ENCODE results near the gene SNCB. TPM values are rescaled to one million over a fixed set of nuclear protein-coding genes. Genes with fewer than 3 reads are reported as not detected.
A peak's percentile ranks its signal among the peaks of the same experiment; 100 is the strongest.
"Not testable (repeated sequence)": the region's sequence is repeated elsewhere in the genome, so short reads cannot be mapped to it uniquely, and the experiment has no call there.

Gene SNCB
- total and polyA plus RNA-seq, 2 experiments from 2014 or later, result not detected

DNA sequence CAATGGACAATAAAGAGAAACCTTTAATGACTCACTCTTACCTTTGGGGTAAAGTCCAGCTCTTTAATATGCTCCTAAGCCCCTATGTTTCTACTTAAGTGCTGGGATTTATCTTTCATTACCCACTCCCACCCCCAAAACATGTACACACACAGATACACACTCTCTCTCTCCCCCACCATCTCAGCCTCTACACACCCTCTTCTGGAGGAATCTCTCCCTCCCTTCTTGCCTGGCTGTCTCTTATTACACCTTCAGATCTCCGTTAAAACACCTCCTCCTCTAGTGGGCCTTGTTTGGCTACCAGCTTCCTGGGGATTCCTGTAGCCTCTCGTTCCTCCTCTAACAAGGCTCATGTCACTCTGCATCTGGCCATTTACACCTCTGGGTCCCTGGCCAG, 27.2 kb downstream of the SNCB start:
- Histone ChIP-seq H3K36me3 (ENCODE audit: low read depth) (no peaks in the 10 kb centered on the region), H3F3A (ENCODE audit: insufficient read depth) (no peaks in the 10 kb centered on the region), H3K9ac (no peak overlapping the region), H3K27ac (no peak overlapping the region), H3K4me3 (no peak overlapping the region), H3K79me2 (ENCODE audit: insufficient read depth) (no peaks in the 10 kb centered on the region), H3K4me2 (ENCODE audit: unreplicated experiment) (no peak overlapping the region), H3K4me1 (ENCODE audit: insufficient read depth) (no peaks in the 10 kb centered on the region), H2AFZ (no peak overlapping the region), H3K27me3 (replicated peaks; ENCODE audit: insufficient read depth) (no peaks in the 10 kb centered on the region), H3K9me3 (ENCODE audit: low read depth) (no peaks in the 10 kb centered on the region), H4K20me1 (ENCODE audit: insufficient read depth) (no peaks in the 10 kb centered on the region), H3K9me2 (ENCODE audit: insufficient read depth) (no peaks in the 10 kb centered on the region)
- no peak for DNase-seq
- in situ Hi-C loops (cut with MboI), result no loop called here
- TF ChIP-seq EZH2phosphoT487 (IDR thresholded peaks at IDR 0.05; ENCODE audit: insufficient read depth, low read depth), result no peak
- no peak for TF ChIP-seq EZH2 (IDR thresholded peaks at IDR 0.05; ENCODE audit: insufficient read depth, poor library complexity, severe bottlenecking)
- WGBS, 2 experiments (ENCODE audit: low coverage in 1 of 2, low lambda C conversion rate in 2 of 2, missing lambda C conversion rate in 2 of 2), result 16 to 38% methylated on average over 2 of the region's 2 CpGs

DNA sequence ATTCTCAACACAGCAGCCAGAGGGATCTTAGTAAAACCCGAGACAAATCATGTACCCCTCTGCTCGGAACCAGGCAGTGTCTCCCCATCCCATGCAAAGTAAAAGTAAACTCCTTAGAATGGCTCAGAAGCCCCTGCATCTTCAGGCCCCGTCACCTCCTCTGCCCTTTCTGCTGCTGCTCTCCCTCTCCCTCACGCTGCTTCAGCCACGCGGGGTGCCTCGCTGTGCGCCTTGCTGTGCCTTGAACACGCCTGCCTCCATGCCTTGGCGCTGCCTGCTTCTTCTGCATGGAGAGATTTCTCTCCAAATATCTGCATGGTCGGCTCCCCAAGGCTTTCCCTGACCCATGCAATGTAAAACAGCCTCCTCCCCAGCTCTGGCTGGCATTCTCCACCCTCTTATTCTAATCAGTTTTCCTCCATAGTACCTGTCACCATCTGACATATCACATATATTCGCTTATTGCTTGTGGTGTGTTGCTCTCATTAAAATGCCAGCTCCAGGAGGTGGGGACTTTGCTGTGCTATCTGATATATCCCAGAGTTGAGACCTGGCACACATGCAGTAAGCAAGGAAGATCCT, 28.3 kb downstream of the SNCB start:
- Histone ChIP-seq H3K27me3 (replicated peaks; ENCODE audit: insufficient read depth) (no peaks in the 10 kb centered on the region), H3K9me2 (ENCODE audit: insufficient read depth) (no peaks in the 10 kb centered on the region), H3K27ac (no peak overlapping the region), H3K4me1 (ENCODE audit: insufficient read depth) (no peaks in the 10 kb centered on the region), H3K4me3 (no peak overlapping the region), H4K20me1 (ENCODE audit: insufficient read depth) (no peaks in the 10 kb centered on the region), H3F3A (ENCODE audit: insufficient read depth) (no peaks in the 10 kb centered on the region), H3K9me3 (ENCODE audit: low read depth) (no peaks in the 10 kb centered on the region), H3K79me2 (ENCODE audit: insufficient read depth) (no peaks in the 10 kb centered on the region), H3K4me2 (ENCODE audit: unreplicated experiment) (no peak overlapping the region), H2AFZ (no peak overlapping the region), H3K36me3 (ENCODE audit: low read depth) (no peaks in the 10 kb centered on the region), H3K9ac (no peak overlapping the region)
- WGBS, 2 experiments (ENCODE audit: low coverage in 1 of 2, low lambda C conversion rate in 2 of 2, missing lambda C conversion rate in 2 of 2), result 84 to 92% methylated on average over 12 of the region's 12 CpGs
- in situ Hi-C loops (cut with MboI), result no loop called here
- DNase-seq, result no peak
- TF ChIP-seq EZH2 (IDR thresholded peaks at IDR 0.05; ENCODE audit: insufficient read depth, poor library complexity, severe bottlenecking), result no peak
- TF ChIP-seq EZH2phosphoT487 (IDR thresholded peaks at IDR 0.05; ENCODE audit: insufficient read depth, low read depth), result no peak

GRCh38 chr5:176599749-176600430, 30.4 kb downstream of the SNCB start:
- DNase-seq, result peak; percentile 21
- in situ Hi-C loops (cut with MboI), result not testable (repeated sequence)
- 73 to 74% methylated on average over 19 of the region's 19 CpGs for whole genome bisulfite sequencing, 2 experiments (ENCODE audit: low coverage in 1 of 2, low lambda C conversion rate in 2 of 2, missing lambda C conversion rate in 2 of 2)

GRCh38 chr5:176597417-176598389, 32.6 kb downstream of the SNCB start:
- H3K9me3 ChIP-seq (ENCODE audit: low read depth), result no peaks in the 10 kb centered on the region
- no peak overlapping the region for H3K4me3 ChIP-seq
- H3K9me2 ChIP-seq (ENCODE audit: insufficient read depth), result no peaks in the 10 kb centered on the region
- H3K36me3 ChIP-seq (ENCODE audit: low read depth), result no peaks in the 10 kb centered on the region
- no peaks in the 10 kb centered on the region for H3K27me3 ChIP-seq (replicated peaks; ENCODE audit: insufficient read depth)
- WGBS, 2 experiments (ENCODE audit: low coverage in 1 of 2, low lambda C conversion rate in 2 of 2, missing lambda C conversion rate in 2 of 2), result 76 to 82% methylated on average over 44 to 45 of the region's 47 CpGs
- H3K79me2 ChIP-seq (ENCODE audit: insufficient read depth), result no peaks in the 10 kb centered on the region
- H3K27ac ChIP-seq, result no peak overlapping the region
- in situ Hi-C loops (cut with MboI), result no loop called here
- no peaks in the 10 kb centered on the region for H3K4me1 ChIP-seq (ENCODE audit: insufficient read depth)
- DNase-seq, result no peak
- H3K9ac ChIP-seq, result no peak overlapping the region
- no peaks in the 10 kb centered on the region for H3F3A ChIP-seq (ENCODE audit: insufficient read depth)
- no peak overlapping the region for H2AFZ ChIP-seq
- H4K20me1 ChIP-seq (ENCODE audit: insufficient read depth), result no peaks in the 10 kb centered on the region
- TF ChIP-seq EZH2phosphoT487 (IDR thresholded peaks at IDR 0.05; ENCODE audit: insufficient read depth, low read depth) (no peak), EZH2 (IDR thresholded peaks at IDR 0.05; ENCODE audit: insufficient read depth, poor library complexity, severe bottlenecking) (no peak)
- no peak overlapping the region for H3K4me2 ChIP-seq (ENCODE audit: unreplicated experiment)

More at GRCh38 chr5:176599749-176600430, 30.4 kb downstream of the SNCB start:
- not testable (repeated sequence) for H3K9me2 ChIP-seq (ENCODE audit: insufficient read depth); H3K9me3 ChIP-seq (ENCODE audit: low read depth); H2AFZ ChIP-seq; H3K27me3 ChIP-seq (replicated peaks; ENCODE audit: insufficient read depth); H3K36me3 ChIP-seq (ENCODE audit: low read depth); H3F3A ChIP-seq (ENCODE audit: insufficient read depth); H3K79me2 ChIP-seq (ENCODE audit: insufficient read depth); H4K20me1 ChIP-seq (ENCODE audit: insufficient read depth); H3K9ac ChIP-seq; H3K27ac ChIP-seq; H3K4me3 ChIP-seq; H3K4me1 ChIP-seq (ENCODE audit: insufficient read depth); H3K4me2 ChIP-seq (ENCODE audit: unreplicated experiment)

Data from GM23248 (cell line).